ENCODE data around the gene STPG3. TPM values are rescaled to one million over a fixed set of nuclear protein-coding genes. Genes with fewer than 3 reads are reported as not detected.
A peak's percentile ranks its signal among the peaks of the same experiment; 100 is the strongest.

Gene STPG3
- total and polyA plus RNA-seq, 2 of the 13 experiments (the other 11 are each of a cell fraction or from before 2014, with no cell fraction given) = not detected

DNA sequence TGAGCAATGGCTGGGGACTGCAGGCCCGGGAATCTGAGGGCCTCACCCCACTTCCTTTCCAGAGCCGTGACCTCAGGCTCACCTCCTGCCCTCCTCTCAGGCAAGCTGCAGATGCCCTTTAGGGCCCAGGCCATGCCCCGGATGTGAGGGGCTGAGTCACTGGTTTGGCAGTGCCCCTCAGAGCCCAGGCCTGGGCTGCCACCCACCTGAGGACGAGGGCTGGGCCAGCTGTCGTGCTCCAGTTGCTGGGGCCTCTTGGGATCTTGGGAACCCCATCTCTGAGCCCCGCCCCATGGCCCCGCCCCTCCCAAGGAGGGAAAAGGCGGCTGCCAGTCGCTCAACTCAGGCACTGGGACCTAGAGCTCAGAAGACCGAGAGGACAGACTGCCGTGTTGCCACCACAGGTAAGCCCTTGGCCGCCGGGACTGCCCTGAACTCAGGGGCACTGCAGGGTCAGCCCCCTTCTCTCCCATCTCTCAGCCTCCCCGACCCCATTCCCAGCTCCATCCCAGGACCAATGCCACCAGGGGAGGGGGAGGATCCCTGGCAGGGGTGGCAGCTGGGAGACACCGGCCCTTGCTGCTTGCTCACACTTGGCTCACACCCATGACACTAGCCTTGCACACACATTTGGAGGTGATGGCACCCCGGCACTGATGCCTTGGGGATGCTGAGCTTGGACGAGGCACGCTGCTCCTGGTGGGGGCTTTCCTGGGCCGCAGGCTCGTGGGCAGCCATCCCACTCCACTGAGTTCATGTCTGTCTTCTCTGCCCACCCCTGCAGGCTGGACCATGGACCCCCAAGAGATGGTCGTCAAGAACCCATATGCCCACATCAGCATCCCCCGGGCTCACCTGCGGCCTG lies 26.0 kb upstream of the STPG3 start, which contains the start of gene CYSRT1:
Gene CYSRT1 (plus strand): TSS at position 345 of the 865 bp plus-strand sequence. CDS start 448 bp downstream, at position 793.
- FAIRE-seq = no peak
- TF ChIP-seq ZNF570 (CRISPR knock-in tag; IDR thresholded peaks at IDR 0.05; ENCODE audit: borderline replicate concordance) (no peak), ZNF160 (CRISPR knock-in tag; IDR thresholded peaks at IDR 0.05) (no peak), ZNF3 (CRISPR knock-in tag; IDR thresholded peaks at IDR 0.05) (no peak), ATRX (CRISPR knock-in tag; IDR thresholded peaks at IDR 0.05; ENCODE audit: borderline replicate concordance) (no peak), ATF7-NPFF (CRISPR knock-in tag; IDR thresholded peaks at IDR 0.05; ENCODE audit: low read depth) (no peak), ETV5 (CRISPR knock-in tag; IDR thresholded peaks at IDR 0.05; ENCODE audit: borderline replicate concordance) (peak; percentile 24; the same call in 1 of the 2 replicates), ELF1 (CRISPR knock-in tag; IDR thresholded peaks at IDR 0.05) (no peak), JUND (CRISPR knock-in tag; IDR thresholded peaks at IDR 0.05) (no peak), AKAP8 (CRISPR knock-in tag; IDR thresholded peaks at IDR 0.05) (0 out of 2 replicates have a peak, but pooled peaks have one; percentile 47), SRY (CRISPR knock-in tag; IDR thresholded peaks at IDR 0.05) (peak; percentile 26; the same call in 1 of the 2 replicates), ZFP37 (CRISPR knock-in tag; IDR thresholded peaks at IDR 0.05; ENCODE audit: borderline replicate concordance) (no peak), HNRNPL (IDR thresholded peaks at IDR 0.05; ENCODE audit: low read depth, low read length) (0 out of 2 replicates have a peak, but pooled peaks have one; percentile 25), NCOA1 (CRISPR knock-in tag; IDR thresholded peaks at IDR 0.05) (no peak)
- TF ChIP-seq, protein P1, sequence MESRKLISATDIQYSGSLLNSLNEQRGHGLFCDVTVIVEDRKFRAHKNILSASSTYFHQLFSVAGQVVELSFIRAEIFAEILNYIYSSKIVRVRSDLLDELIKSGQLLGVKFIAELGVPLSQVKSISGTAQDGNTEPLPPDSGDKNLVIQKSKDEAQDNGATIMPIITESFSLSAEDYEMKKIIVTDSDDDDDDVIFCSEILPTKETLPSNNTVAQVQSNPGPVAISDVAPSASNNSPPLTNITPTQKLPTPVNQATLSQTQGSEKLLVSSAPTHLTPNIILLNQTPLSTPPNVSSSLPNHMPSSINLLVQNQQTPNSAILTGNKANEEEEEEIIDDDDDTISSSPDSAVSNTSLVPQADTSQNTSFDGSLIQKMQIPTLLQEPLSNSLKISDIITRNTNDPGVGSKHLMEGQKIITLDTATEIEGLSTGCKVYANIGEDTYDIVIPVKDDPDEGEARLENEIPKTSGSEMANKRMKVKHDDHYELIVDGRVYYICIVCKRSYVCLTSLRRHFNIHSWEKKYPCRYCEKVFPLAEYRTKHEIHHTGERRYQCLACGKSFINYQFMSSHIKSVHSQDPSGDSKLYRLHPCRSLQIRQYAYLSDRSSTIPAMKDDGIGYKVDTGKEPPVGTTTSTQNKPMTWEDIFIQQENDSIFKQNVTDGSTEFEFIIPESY (CRISPR knock-in tag; IDR thresholded peaks at IDR 0.05) = no peak
- TF ChIP-seq, protein P2, sequence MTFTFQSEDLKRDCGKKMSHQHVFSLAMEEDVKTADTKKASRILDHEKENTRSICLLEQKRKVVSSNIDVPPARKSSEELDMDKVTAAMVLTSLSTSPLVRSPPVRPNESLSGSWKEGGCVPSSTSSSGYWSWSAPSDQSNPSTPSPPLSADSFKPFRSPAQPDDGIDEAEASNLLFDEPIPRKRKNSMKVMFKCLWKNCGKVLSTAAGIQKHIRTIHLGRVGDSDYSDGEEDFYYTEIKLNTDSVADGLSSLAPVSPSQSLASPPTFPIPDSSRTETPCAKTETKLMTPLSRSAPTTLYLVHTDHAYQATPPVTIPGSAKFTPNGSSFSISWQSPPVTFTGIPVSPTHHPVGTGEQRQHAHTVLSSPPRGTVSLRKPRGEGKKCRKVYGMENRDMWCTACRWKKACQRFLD (CRISPR knock-in tag; IDR thresholded peaks at IDR 0.05; ENCODE audit: borderline replicate concordance) = no peak
- TF ChIP-seq, protein P3, sequence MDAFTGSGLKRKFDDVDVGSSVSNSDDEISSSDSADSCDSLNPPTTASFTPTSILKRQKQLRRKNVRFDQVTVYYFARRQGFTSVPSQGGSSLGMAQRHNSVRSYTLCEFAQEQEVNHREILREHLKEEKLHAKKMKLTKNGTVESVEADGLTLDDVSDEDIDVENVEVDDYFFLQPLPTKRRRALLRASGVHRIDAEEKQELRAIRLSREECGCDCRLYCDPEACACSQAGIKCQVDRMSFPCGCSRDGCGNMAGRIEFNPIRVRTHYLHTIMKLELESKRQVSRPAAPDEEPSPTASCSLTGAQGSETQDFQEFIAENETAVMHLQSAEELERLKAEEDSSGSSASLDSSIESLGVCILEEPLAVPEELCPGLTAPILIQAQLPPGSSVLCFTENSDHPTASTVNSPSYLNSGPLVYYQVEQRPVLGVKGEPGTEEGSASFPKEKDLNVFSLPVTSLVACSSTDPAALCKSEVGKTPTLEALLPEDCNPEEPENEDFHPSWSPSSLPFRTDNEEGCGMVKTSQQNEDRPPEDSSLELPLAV (CRISPR knock-in tag; conservative IDR thresholded peaks at IDR 0.05; ENCODE audit: low read depth) = no peak
- TF ChIP-seq, protein P4, sequence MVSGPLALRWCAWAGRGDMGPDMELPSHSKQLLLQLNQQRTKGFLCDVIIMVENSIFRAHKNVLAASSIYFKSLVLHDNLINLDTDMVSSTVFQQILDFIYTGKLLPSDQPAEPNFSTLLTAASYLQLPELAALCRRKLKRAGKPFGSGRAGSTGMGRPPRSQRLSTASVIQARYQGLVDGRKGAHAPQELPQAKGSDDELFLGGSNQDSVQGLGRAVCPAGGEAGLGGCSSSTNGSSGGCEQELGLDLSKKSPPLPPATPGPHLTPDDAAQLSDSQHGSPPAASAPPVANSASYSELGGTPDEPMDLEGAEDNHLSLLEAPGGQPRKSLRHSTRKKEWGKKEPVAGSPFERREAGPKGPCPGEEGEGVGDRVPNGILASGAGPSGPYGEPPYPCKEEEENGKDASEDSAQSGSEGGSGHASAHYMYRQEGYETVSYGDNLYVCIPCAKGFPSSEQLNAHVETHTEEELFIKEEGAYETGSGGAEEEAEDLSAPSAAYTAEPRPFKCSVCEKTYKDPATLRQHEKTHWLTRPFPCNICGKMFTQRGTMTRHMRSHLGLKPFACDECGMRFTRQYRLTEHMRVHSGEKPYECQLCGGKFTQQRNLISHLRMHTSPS (CRISPR knock-in tag; IDR thresholded peaks at IDR 0.05; ENCODE audit: low read depth) = no peak

More for the DNA sequence above, 26.0 kb upstream of the STPG3 start, which contains the start of gene CYSRT1:
- H3K27ac ChIP-seq (ENCODE audit: extremely low read length, insufficient read depth, low read length) = peak within 1 kb of the TSS; percentile 58
- 40% methylated on average over 7 of the region's 23 CpGs for WGBS (ENCODE audit: low lambda C conversion rate)
- ChIA-PET CTCF (ENCODE audit: low intra/inter-chr PET ratio, low total read pairs) (no interaction called here), POLR2A (interaction anchor here (1.9 to 13.4 kb wide), 4 partner anchors 10 to 36 kb away, joined by 5 to 225 read pairs (median 32); partner anchors contain the start of genes ANAPC2, NDOR1, SSNA1 and TMEM203)
- peak within 1 kb of the TSS; percentile 84 for H3K4me2 ChIP-seq (ENCODE audit: low read depth, low read length)
- H4K20me1 ChIP-seq (ENCODE audit: insufficient read depth, low read length) = no peaks in the 10 kb centered on the region
- in situ Hi-C loops (cut with HindIII; ENCODE audit: extremely low pct_ligation_motif_present, low pct_unique_long_range_greater_than_20kb) = loop anchor here (5.0 kb wide), 2 partner anchors 38 to 113 kb away; partner anchors contain the start of genes ANAPC2, DPP7 and SSNA1
- DNase-seq (ENCODE audit: low spot score) = no peak
- no peaks in the 10 kb centered on the region for H3K79me2 ChIP-seq (ENCODE audit: insufficient read depth, low read length)
- H2AFZ ChIP-seq (ENCODE audit: low read length) = no peak within 1 kb of the TSS
- no peaks in the 10 kb centered on the region for H3K9me3 ChIP-seq (ENCODE audit: low read length)
- H3K4me1 ChIP-seq (ENCODE audit: insufficient read depth, low read length) = peaks cover 66% of the 10 kb centered on the region
- no peaks in the 10 kb centered on the region for H3K36me3 ChIP-seq (replicated peaks in 1 of 2; ENCODE audit: control insufficient read depth in 1 of 2, insufficient read depth in 2 of 2, low read length in 2 of 2)
- peak within 1 kb of the TSS; percentile 84 to 99 (median 92) for H3K4me3 ChIP-seq (replicated peaks in 1 of 3; ENCODE audit: insufficient read depth in 1 of 3, low read depth in 2 of 3, low read length in 3 of 3)
- ATAC-seq = no peak
- intact Hi-C loops (cut with micrococcal nuclease; ENCODE audit: unreplicated experiment) = no loop called here
- peak within 1 kb of the TSS; percentile 94 for H3K9ac ChIP-seq (ENCODE audit: insufficient read depth, low read depth, low read length)
- no peaks in the 10 kb centered on the region; a peak in 1 of 5 replicates for H3K27me3 ChIP-seq (ENCODE audit: control insufficient read depth in 1 of 2, insufficient read depth in 2 of 2, low read length in 2 of 2)
- BruUV-seq (replicated peaks) = no TSS peak

Measured in HepG2 (cell line).